Erythroblast (primary cell): ENCODE results near the gene P2RY6.
"Not testable (repeated sequence)": the region's sequence is repeated elsewhere in the genome, so short reads cannot be mapped to it uniquely, and the experiment has no call there.

Experiments
- GATA1 ChIP-seq: IDR thresholded peaks from 2 replicates; pipeline ENCODE4 v1.6.1; 2011; ENCODE audit warnings: low read depth, mild to moderate bottlenecking, control low read depth, low read length, moderate library complexity
- POLR2A ChIP-seq: IDR thresholded peaks from 2 replicates; pipeline ENCODE4 v1.6.1; 2011; ENCODE audit warnings: mild to moderate bottlenecking, low read length

GRCh38 chr11:73232487-73232886 is 39.7 kb upstream of the P2RY6 start:
- TF ChIP-seq POLR2A, GATA1: not testable (repeated sequence)
